HG03520 (cell line): ENCODE data around the gene GSTA3.
"Not testable (repeated sequence)": the region's sequence is repeated elsewhere in the genome, so short reads cannot be mapped to it uniquely, and the experiment has no call there.

ENCODE experiments used
- ATAC-seq: cut with Tn5 transposase; IDR thresholded peaks from one replicate; pipeline ENCODE4 v1.9.1; 2021; ENCODE audit warnings: mild to moderate bottlenecking, moderate library complexity; ENCODE audit not compliant: unreplicated experiment

GSTA3 gene

GRCh38 chr6:52870335-52871091 lies 39.0 kb downstream of the GSTA3 start:
- ATAC-seq, result not testable (repeated sequence)

GRCh38 chr6:52868899-52869298 lies 40.6 kb downstream of the GSTA3 start:
- not testable (repeated sequence) for ATAC-seq

GRCh38 chr6:52868240-52868639 lies 41.3 kb downstream of the GSTA3 start:
- ATAC-seq, result no peak

GRCh38 chr6:52861151-52861550 lies 48.3 kb downstream of the GSTA3 start:
- not testable (repeated sequence) for ATAC-seq

- ATAC-seq, result no peak
These were observed 51.1 kb downstream of the GSTA3 start for GRCh38 chr6:52858416-52858815.

- ATAC-seq, result not testable (repeated sequence)
These were observed 53.4 kb downstream of the GSTA3 start for GRCh38 chr6:52856137-52856536.

GRCh38 chr6:52849137-52849536 lies 60.4 kb downstream of the GSTA3 start:
- ATAC-seq, result no peak
